HG02798 (cell line): ENCODE data around the gene PANK1.

Experiments used
- ATAC-seq: cut with Tn5 transposase; IDR thresholded peaks from one replicate; pipeline ENCODE4 v1.9.1; 2021; ENCODE audit warnings: mild to moderate bottlenecking; ENCODE audit not compliant: unreplicated experiment, poor library complexity

PANK1 gene

DNA sequence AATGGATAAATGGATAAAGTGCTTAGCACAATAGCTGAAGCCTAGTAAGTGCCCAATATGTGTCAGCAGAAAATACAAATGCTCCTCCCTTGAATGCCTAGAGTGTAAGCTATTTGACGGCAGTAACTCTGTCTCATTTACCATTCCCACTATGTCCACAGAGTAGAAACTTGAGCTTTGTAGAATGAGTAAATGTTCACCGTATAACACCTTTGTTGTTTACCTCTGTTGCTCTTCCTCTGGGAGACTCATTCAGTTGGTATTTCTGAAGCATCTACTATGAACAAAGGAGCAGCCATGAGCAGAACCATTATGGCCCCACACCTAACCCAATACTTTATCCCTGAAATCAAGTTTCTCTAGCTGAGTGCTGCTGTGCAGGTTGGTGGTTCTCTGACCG is 101.2 kb downstream of the PANK1 start:
- no peak for ATAC-seq

DNA sequence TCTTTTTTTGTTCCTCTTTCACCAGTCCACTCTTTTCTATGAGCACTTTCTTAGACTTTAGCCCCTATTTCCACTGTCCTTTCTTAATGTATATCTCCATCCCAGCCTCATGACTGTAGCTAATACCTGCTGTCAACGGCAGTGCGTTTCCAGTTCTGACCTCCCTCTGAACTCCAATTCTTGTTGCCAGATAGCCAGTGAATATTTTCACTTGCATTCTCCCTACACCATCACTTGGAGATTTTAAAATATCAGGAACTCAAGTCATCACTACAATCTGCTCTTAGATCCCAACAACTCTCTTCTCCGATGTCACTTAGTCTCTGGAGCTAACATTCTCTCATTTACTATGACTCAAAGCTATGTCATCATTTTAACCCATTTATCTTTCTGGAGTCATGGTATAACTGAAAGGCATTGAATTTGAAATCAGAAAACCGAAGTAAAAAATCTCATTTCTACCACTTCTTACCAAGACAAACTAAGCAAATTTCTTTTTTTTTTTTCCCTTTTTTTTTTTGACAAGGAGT is 104.6 kb downstream of the PANK1 start:
- ATAC-seq: no peak

DNA sequence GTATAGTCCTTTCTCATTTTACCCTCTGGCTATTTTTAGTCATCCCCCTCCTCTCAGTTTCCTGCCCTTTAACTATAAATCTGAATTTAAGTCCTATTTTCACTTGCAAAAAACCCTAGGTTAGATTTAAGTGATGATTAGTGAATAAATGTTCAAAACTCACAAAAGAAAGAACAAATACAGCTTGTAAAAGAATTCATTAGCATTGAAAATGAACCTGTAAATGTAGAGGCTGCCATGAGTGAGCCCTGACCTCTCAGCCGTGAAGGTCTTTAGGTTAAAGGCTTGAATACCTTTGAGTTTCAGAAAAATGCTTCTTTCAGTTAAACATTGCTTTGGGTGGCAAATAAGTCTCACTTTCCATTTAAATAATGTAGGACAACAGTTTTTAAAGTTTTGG is 107.7 kb downstream of the PANK1 start:
- no peak for ATAC-seq

DNA sequence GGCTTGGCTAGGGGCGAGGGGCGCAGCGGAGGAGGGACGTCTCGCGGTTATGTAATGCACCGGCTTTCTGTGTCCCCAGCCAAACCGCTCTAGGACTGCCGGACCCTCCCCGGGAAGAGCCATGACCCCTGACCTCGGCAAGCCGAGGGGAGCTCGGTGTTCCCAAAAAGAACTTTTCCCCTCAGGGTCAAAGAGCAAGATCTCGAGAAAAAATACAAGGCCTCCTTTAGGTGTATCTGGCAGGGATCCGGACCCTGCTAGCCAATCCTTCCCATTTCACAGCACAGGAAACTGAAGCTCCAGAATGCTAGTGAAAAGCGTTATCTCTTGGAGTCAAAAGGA is 109.1 kb downstream of the PANK1 start:
- no peak for ATAC-seq

DNA sequence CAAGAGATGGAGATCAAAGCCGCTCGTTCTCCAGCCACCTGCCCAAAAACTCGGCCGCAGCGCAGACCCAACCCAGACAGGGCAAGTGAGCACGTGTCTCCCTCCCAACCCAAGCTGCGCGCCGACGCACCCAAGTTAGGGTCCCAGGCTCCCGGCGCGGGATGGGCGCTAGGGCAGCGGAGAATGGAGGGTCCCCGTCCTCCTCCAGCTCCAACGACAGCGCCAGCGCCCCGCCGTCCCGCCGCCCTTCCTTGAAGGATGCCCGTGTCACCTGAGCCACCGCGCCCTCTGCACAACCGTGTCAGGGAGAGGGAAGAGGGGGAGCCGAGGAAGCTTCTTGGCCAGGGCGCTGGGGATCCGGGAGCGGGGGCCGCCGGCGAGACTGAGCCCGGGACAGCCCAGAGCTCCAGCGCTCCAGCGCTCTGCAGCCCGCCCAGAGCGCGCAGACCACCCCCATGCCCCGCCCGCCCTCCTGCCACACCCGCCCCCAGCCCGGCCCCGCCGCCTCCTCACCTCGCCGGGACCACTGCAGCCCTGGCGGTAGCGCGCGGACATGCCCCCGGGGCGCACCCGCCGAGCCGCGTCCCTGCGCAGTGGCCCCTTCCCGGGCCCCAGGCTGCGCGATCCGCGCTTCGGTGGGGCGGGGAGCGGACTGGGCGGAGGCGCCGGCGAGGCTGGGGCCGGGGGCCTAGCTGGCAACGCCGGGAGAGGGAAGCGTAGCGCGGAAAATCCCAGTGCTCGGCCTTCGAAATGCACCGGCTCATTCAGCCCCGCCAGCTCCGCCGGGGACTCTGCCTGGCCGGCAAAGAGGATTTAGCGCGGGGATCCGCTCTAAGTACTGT is 109.7 kb downstream of the PANK1 start, which contains the start of gene SLC16A12:
SLC16A12 (minus strand) TSS at position 424 of the 842 bp plus-strand sequence. CDS start 73,016 bp downstream, outside the sequence.
- ATAC-seq: no peak

DNA sequence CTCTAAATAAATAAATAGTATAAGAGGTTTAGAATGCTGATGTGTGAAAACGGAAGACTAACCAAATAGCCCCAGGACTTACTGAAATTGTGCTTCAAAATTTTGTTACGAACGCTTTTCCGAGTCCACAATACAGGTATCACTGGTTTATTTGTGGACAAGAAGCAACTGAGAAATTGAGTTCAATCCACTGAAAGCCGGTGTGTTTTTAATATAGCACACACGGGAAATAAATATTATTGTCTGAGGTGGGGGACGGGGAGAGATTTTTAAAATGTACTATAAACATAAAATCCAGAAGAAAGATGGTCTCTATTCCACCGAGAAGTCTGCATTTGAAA is 110.2 kb downstream of the PANK1 start:
- ATAC-seq: no peak
